Left lung (tissue), 10 donors: ENCODE measurements around the gene DENND1A. TPM values are rescaled to one million over a fixed set of nuclear protein-coding genes. Genes with fewer than 3 reads are reported as not detected.

Experiments used
- ATAC-seq: fragments of 200-7000 bp; cut with Tn5 transposase; one replicate; pipeline ENCODE4 v1.9.1; 2020; ENCODE audit warnings: moderate library complexity
- DNase-seq, 4 donors: peaks; one replicate each; pipeline ENCODE4 v3.0.0-alpha.2; 2013 to 2020
- H3K27ac ChIP-seq, 2 donors: fragments of 200-600 bp; sonication (generic) in 1 of 2; one replicate each; pipeline versions ENCODE4 v1.5.0 to v1.8.0; 2020 to 2021
- H3K27me3 ChIP-seq, 2 donors: fragments of 200-600 bp; sonication (generic) in 1 of 2; one replicate each; pipeline versions ENCODE4 v1.5.0 to v1.8.0; 2020 to 2021
- H3K36me3 ChIP-seq, 2 donors: fragments of 200-600 bp; sonication (generic) in 1 of 2; one replicate each; pipeline versions ENCODE4 v1.5.0 to v1.8.0; 2020 to 2021
- H3K4me1 ChIP-seq, 2 donors: fragments of 200-600 bp; one replicate each; pipeline ENCODE4 v1.8.0; 2021
- H3K4me3 ChIP-seq, 2 donors: fragments of 200-600 bp; sonication (generic) in 1 of 2; one replicate each; pipeline versions ENCODE4 v1.5.0 to v1.8.0; 2020 to 2021; ENCODE audit warnings: mild to moderate bottlenecking in 1 of 2
- H3K9me3 ChIP-seq, 2 donors: fragments of 200-600 bp; sonication (generic) in 1 of 2; one replicate each; pipeline versions ENCODE4 v1.5.0 to v1.8.0; 2020 to 2021
- intact Hi-C, 2 donors: fragments of 100-400 bp; cut with DNase I; formaldehyde crosslinking; loops; one replicate each; pipeline versions ENCODE4 v1.11.2 to v1.14.2; 2022
- polyA plus RNA-seq, 6 donors: library from polyadenylated mRNA; unstranded; fragments of 120-200 nt; gene quantifications; one replicate each; pipeline ENCODE4 v1.2.1, GENCODE V29; 2013; ENCODE audit not compliant: insufficient read length in 6 of 6
- total RNA-seq, 2 donors: library from RNA; stranded (reverse); fragmentation: NEBNext Ultra II Directional; extraction: Animal tissue kit (Norgen Biotek cat#: 25700); gene quantifications; one replicate each; pipeline ENCODE4 v1.2.1, GENCODE V29; 2021
- TF ChIP-seq, protein P1 (sequence below), 2 donors: fragments of 200-600 bp; sonication (generic) in 1 of 2; IDR thresholded peaks; one replicate each; pipeline versions ENCODE4 v1.5.0 to v1.8.0; 2021; ENCODE audit warnings: antibody characterized with exemption in 2 of 2
- donor health status: DM: no; HTN: yes; CAD: no.
- donor health status: DM: no; HTN: no; CAD: no.

Gene DENND1A
- total and polyA plus RNA-seq, 8 donors, result 8.3 to 23.2 (median 9.7) TPM

DNA sequence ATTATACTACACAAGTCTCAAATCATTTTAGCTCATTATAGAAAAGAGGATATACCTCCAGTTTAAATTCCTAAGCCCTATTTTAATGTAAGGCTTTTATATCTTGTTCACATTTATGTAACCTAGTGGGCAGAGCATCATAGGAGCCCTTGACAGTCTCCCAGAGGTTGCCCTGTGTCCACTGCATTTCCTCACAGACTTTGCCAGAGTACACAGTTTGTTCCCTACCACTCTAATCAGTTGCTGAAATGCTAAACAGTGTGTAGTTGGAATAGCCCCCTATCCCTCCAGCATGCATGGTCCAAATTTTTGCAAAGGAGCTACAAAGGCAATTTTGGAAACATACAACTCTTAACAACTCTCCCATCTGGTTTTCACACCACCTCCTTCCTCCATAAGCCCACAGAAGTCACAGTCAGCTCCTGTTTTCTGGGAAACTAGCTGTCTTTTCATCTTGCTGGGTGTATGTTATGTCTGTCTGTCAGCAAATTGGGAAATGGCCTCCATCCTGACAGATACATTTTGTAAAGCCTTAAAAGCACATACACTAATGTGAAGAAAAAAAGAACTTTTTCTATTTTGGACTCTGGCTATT is 212.2 kb downstream of the DENND1A start:
- no peak for ATAC-seq
- intact Hi-C loops, result no loop called here
- H3K27ac ChIP-seq, result no peak overlapping the region

GRCh38 chr9:123716339-123716945 is 213.5 kb downstream of the DENND1A start:
- peak in 2 of 4 donors; percentile 10 to 24 for DNase-seq
- ATAC-seq, result no peak
- TF ChIP-seq, protein P1, sequence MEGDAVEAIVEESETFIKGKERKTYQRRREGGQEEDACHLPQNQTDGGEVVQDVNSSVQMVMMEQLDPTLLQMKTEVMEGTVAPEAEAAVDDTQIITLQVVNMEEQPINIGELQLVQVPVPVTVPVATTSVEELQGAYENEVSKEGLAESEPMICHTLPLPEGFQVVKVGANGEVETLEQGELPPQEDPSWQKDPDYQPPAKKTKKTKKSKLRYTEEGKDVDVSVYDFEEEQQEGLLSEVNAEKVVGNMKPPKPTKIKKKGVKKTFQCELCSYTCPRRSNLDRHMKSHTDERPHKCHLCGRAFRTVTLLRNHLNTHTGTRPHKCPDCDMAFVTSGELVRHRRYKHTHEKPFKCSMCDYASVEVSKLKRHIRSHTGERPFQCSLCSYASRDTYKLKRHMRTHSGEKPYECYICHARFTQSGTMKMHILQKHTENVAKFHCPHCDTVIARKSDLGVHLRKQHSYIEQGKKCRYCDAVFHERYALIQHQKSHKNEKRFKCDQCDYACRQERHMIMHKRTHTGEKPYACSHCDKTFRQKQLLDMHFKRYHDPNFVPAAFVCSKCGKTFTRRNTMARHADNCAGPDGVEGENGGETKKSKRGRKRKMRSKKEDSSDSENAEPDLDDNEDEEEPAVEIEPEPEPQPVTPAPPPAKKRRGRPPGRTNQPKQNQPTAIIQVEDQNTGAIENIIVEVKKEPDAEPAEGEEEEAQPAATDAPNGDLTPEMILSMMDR (IDR thresholded peaks at IDR 0.05), result no peak
- no peaks in the 10 kb centered on the region for H3K27me3 ChIP-seq
- no peaks in the 10 kb centered on the region for H3K4me1 ChIP-seq
- H3K4me3 ChIP-seq, result no peak overlapping the region
- intact Hi-C loops, result no loop called here
- H3K27ac ChIP-seq, result no peak overlapping the region
- H3K9me3 ChIP-seq, result no peaks in the 10 kb centered on the region
- no peaks in the 10 kb centered on the region for H3K36me3 ChIP-seq

More for the DNA sequence above, 212.2 kb downstream of the DENND1A start:
- no peak overlapping the region for H3K4me3 ChIP-seq
- H3K36me3 ChIP-seq, result no peaks in the 10 kb centered on the region
- peaks cover 0 to 12% of the 10 kb centered on the region in 2 donors for H3K9me3 ChIP-seq
- DNase-seq, result no peak
- no peaks in the 10 kb centered on the region for H3K4me1 ChIP-seq
- H3K27me3 ChIP-seq, result no peaks in the 10 kb centered on the region
- TF ChIP-seq, protein P1 (IDR thresholded peaks at IDR 0.05), result no peak

- intact Hi-C loops, result no loop called here
- H3K4me3 ChIP-seq, result no peak overlapping the region
Observed at GRCh38 chr9:123715258-123715657, 214.7 kb downstream of the DENND1A start.

DNA sequence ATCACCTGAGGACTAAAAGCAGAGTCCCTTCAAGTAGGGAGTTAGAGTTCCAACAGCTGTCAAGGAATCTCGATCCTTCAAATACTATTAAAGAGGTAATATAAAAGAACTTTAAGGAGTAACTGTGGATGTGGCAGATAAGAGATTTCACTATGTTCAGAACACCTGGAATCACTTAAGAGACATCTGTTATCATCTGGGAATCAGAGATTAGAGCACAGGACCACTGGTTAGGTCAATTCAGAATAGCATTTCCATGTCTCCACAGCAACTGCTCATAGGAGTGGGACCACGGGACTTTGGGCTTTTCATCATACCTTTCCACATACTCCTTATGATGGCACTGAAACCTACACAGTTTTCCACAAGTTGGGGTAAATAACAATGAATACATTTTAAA is 216.6 kb downstream of the DENND1A start:
- H3K27ac ChIP-seq, result no peak overlapping the region
- H3K9me3 ChIP-seq, result no peaks in the 10 kb centered on the region
- no peaks in the 10 kb centered on the region for H3K27me3 ChIP-seq
- ATAC-seq (no peak), DNase-seq (no peak)
- intact Hi-C loops, result no loop called here
- TF ChIP-seq, protein P1 (IDR thresholded peaks at IDR 0.05), result no peak
- no peaks in the 10 kb centered on the region for H3K4me1 ChIP-seq
- no peaks in the 10 kb centered on the region for H3K36me3 ChIP-seq
- H3K4me3 ChIP-seq, result no peak overlapping the region

More at GRCh38 chr9:123715258-123715657, 214.7 kb downstream of the DENND1A start:
- H3K27ac ChIP-seq, result no peak overlapping the region
- no peaks in the 10 kb centered on the region for H3K27me3 ChIP-seq
- TF ChIP-seq, protein P1 (IDR thresholded peaks at IDR 0.05), result no peak
- ATAC-seq (no peak), DNase-seq (no peak)
- H3K9me3 ChIP-seq, result no peaks in the 10 kb centered on the region
- no peaks in the 10 kb centered on the region for H3K36me3 ChIP-seq
- H3K4me1 ChIP-seq, result no peaks in the 10 kb centered on the region

- no peaks in the 10 kb centered on the region for H3K9me3 ChIP-seq
- DNase-seq (no peak), ATAC-seq (no peak)
- H3K36me3 ChIP-seq, result no peaks in the 10 kb centered on the region
- H3K27ac ChIP-seq, result no peak overlapping the region
- H3K4me3 ChIP-seq, result no peak overlapping the region
- intact Hi-C loops, result no loop called here
- no peaks in the 10 kb centered on the region for H3K27me3 ChIP-seq
- TF ChIP-seq, protein P1 (IDR thresholded peaks at IDR 0.05), result no peak
- H3K4me1 ChIP-seq, result no peaks in the 10 kb centered on the region
Observed at GRCh38 chr9:123712399-123712798, 217.5 kb downstream of the DENND1A start.
